ENCODE data around the gene ATAD1.

ATAD1 gene

DNA sequence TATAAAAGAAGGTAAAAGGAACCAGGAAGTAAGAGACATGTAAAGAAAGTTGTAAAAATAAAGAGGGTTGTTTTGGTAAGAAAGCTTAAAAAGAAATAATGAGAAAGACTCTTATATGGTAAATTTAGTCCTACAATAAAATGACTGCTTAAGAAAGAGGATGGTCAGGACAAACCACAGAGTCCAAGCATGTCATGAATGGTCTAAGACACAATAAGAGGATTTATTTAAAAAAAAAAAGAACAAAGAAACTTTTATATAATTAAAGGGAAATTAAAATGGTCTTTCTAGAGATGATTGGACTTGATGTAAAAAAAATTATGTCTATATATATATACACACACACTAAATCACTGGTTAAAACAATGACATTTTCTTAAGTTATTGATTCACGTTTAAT is 18.2 kb downstream of the ATAD1 start:
- ATAC-seq = no peak
- TF ChIP-seq BACH2 (CRISPR knock-in tag; IDR thresholded peaks at IDR 0.05; ENCODE audit: borderline replicate concordance) = no peak
- no peak for TF ChIP-seq TOX (CRISPR knock-in tag; IDR thresholded peaks at IDR 0.05; ENCODE audit: borderline replicate concordance)
- no peak for TF ChIP-seq ISL1 (CRISPR knock-in tag; IDR thresholded peaks at IDR 0.05)
- no peak for TF ChIP-seq RARB (CRISPR knock-in tag; IDR thresholded peaks at IDR 0.05)
- TF ChIP-seq, protein P1, sequence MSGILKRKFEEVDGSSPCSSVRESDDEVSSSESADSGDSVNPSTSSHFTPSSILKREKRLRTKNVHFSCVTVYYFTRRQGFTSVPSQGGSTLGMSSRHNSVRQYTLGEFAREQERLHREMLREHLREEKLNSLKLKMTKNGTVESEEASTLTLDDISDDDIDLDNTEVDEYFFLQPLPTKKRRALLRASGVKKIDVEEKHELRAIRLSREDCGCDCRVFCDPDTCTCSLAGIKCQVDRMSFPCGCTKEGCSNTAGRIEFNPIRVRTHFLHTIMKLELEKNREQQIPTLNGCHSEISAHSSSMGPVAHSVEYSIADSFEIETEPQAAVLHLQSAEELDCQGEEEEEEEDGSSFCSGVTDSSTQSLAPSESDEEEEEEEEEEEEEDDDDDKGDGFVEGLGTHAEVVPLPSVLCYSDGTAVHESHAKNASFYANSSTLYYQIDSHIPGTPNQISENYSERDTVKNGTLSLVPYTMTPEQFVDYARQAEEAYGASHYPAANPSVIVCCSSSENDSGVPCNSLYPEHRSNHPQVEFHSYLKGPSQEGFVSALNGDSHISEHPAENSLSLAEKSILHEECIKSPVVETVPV (CRISPR knock-in tag; IDR thresholded peaks at IDR 0.05) = no peak
- no peak for TF ChIP-seq GLIS3 (CRISPR knock-in tag; IDR thresholded peaks at IDR 0.05)
- TF ChIP-seq ZFP3 (CRISPR knock-in tag; IDR thresholded peaks at IDR 0.05) = no peak
- TF ChIP-seq OSR1 (CRISPR knock-in tag; IDR thresholded peaks at IDR 0.05) = no peak
- TF ChIP-seq, protein P2, sequence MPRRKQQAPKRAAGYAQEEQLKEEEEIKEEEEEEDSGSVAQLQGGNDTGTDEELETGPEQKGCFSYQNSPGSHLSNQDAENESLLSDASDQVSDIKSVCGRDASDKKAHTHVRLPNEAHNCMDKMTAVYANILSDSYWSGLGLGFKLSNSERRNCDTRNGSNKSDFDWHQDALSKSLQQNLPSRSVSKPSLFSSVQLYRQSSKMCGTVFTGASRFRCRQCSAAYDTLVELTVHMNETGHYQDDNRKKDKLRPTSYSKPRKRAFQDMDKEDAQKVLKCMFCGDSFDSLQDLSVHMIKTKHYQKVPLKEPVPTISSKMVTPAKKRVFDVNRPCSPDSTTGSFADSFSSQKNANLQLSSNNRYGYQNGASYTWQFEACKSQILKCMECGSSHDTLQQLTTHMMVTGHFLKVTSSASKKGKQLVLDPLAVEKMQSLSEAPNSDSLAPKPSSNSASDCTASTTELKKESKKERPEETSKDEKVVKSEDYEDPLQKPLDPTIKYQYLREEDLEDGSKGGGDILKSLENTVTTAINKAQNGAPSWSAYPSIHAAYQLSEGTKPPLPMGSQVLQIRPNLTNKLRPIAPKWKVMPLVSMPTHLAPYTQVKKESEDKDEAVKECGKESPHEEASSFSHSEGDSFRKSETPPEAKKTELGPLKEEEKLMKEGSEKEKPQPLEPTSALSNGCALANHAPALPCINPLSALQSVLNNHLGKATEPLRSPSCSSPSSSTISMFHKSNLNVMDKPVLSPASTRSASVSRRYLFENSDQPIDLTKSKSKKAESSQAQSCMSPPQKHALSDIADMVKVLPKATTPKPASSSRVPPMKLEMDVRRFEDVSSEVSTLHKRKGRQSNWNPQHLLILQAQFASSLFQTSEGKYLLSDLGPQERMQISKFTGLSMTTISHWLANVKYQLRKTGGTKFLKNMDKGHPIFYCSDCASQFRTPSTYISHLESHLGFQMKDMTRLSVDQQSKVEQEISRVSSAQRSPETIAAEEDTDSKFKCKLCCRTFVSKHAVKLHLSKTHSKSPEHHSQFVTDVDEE (CRISPR knock-in tag; IDR thresholded peaks at IDR 0.05) = no peak
- no peak for TF ChIP-seq ZNF70 (CRISPR knock-in tag; IDR thresholded peaks at IDR 0.05)
- TF ChIP-seq, protein P3, sequence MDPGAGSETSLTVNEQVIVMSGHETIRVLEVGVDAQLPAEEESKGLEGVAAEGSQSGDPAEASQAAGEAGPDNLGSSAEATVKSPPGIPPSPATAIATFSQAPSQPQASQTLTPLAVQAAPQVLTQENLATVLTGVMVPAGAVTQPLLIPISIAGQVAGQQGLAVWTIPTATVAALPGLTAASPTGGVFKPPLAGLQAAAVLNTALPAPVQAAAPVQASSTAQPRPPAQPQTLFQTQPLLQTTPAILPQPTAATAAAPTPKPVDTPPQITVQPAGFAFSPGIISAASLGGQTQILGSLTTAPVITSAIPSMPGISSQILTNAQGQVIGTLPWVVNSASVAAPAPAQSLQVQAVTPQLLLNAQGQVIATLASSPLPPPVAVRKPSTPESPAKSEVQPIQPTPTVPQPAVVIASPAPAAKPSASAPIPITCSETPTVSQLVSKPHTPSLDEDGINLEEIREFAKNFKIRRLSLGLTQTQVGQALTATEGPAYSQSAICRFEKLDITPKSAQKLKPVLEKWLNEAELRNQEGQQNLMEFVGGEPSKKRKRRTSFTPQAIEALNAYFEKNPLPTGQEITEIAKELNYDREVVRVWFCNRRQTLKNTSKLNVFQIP (CRISPR knock-in tag; IDR thresholded peaks at IDR 0.05; ENCODE audit: borderline replicate concordance, low read depth) = no peak
- TF ChIP-seq CSDC2 (CRISPR knock-in tag; IDR thresholded peaks at IDR 0.05) = no peak
- TF ChIP-seq, protein P4, sequence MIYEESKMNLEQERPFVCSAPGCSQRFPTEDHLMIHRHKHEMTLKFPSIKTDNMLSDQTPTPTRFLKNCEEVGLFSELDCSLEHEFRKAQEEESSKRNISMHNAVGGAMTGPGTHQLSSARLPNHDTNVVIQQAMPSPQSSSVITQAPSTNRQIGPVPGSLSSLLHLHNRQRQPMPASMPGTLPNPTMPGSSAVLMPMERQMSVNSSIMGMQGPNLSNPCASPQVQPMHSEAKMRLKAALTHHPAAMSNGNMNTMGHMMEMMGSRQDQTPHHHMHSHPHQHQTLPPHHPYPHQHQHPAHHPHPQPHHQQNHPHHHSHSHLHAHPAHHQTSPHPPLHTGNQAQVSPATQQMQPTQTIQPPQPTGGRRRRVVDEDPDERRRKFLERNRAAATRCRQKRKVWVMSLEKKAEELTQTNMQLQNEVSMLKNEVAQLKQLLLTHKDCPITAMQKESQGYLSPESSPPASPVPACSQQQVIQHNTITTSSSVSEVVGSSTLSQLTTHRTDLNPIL (CRISPR knock-in tag; IDR thresholded peaks at IDR 0.05; ENCODE audit: low read depth) = no peak
- TF ChIP-seq ESRRG (CRISPR knock-in tag; IDR thresholded peaks at IDR 0.05) = no peak

DNA sequence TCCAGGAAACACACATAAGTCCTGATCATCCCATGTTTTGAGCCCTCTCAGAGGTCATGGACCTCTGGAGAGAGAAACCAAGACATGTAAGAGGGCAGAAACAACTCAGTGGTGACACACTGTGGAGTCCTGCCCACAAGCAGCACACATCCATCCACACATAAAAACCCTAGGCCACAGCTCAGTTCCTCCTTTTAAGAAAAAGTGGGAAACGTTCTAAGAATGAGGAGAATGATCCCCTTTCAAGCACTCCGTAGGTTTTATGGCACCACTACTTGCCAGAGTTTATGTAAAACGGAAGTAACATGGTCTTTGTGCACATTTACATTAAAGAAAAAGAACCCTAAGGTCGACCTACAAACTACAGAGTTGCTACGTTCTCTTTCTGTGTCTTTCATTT is 19.9 kb downstream of the ATAD1 start:
- ATAC-seq = no peak
- TF ChIP-seq ISL1 (CRISPR knock-in tag; IDR thresholded peaks at IDR 0.05) (no peak), ZNF565 (CRISPR knock-in tag; conservative IDR thresholded peaks at IDR 0.05; ENCODE audit: low read depth) (no peak), ZFP3 (CRISPR knock-in tag; IDR thresholded peaks at IDR 0.05) (no peak), GLIS3 (CRISPR knock-in tag; IDR thresholded peaks at IDR 0.05) (no peak)

DNA sequence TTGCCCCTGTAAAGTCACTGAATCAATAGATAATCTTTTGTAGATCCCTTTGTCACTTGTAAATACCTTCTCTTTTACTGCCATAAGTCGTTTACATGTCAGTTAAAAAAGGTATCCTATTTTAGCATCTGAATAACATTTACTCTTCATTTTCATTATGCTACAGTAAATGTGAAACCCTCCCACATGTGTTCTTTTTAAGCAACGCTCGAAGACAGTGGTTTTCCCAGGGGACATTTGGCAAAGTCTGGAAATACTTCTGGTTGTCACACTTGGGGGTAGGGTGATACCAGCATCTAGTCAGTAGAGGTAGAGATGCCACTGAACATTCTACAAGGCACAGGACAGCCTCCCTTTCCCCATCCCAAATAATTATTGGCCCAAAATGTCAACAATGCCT is 23.7 kb downstream of the ATAD1 start:
- ATAC-seq = no peak
- no peak for TF ChIP-seq ZC3H10 (CRISPR knock-in tag; IDR thresholded peaks at IDR 0.05)
- TF ChIP-seq, protein P5, sequence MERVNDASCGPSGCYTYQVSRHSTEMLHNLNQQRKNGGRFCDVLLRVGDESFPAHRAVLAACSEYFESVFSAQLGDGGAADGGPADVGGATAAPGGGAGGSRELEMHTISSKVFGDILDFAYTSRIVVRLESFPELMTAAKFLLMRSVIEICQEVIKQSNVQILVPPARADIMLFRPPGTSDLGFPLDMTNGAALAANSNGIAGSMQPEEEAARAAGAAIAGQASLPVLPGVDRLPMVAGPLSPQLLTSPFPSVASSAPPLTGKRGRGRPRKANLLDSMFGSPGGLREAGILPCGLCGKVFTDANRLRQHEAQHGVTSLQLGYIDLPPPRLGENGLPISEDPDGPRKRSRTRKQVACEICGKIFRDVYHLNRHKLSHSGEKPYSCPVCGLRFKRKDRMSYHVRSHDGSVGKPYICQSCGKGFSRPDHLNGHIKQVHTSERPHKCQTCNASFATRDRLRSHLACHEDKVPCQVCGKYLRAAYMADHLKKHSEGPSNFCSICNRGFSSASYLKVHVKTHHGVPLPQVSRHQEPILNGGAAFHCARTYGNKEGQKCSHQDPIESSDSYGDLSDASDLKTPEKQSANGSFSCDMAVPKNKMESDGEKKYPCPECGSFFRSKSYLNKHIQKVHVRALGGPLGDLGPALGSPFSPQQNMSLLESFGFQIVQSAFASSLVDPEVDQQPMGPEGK (CRISPR knock-in tag; IDR thresholded peaks at IDR 0.05; ENCODE audit: borderline replicate concordance) = no peak
- TF ChIP-seq TOX (CRISPR knock-in tag; IDR thresholded peaks at IDR 0.05; ENCODE audit: borderline replicate concordance) = no peak
- TF ChIP-seq RARB (CRISPR knock-in tag; IDR thresholded peaks at IDR 0.05) = no peak
- no peak for TF ChIP-seq CSDC2 (CRISPR knock-in tag; IDR thresholded peaks at IDR 0.05)
- no peak for TF ChIP-seq ESRRG (CRISPR knock-in tag; IDR thresholded peaks at IDR 0.05)
- no peak for TF ChIP-seq SNAI2 (CRISPR knock-in tag; IDR thresholded peaks at IDR 0.05)

DNA sequence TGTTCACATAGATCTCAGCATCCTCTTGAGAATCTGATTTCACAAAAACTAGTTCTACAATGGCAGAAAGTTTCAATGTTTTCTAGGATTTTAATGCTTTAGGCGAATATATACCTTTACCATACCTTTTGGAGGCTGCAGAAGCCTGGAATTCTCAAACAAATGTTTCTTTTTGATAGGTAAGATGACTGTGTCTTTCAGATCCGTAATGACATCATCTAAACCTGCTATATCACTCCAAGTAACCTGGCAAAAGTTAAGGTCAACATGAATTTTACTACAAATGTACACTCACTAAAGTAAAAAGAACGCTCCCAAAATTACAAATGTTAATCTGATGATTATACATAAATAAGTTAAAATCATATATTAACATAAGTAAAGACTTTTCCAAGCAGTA is 27.8 kb downstream of the ATAD1 start:
- no peak for TF ChIP-seq ARNTL (CRISPR knock-in tag; IDR thresholded peaks at IDR 0.05; ENCODE audit: borderline replicate concordance, low read depth)
- no peak for TF ChIP-seq ISL1 (CRISPR knock-in tag; IDR thresholded peaks at IDR 0.05)
- no peak for TF ChIP-seq PPARA (CRISPR knock-in tag; IDR thresholded peaks at IDR 0.05; ENCODE audit: borderline replicate concordance)
- TF ChIP-seq BACH2 (CRISPR knock-in tag; IDR thresholded peaks at IDR 0.05; ENCODE audit: borderline replicate concordance) = no peak
- no peak for TF ChIP-seq TCF4 (CRISPR knock-in tag; IDR thresholded peaks at IDR 0.05; ENCODE audit: borderline replicate concordance)
- no peak for TF ChIP-seq SNAI2 (CRISPR knock-in tag; IDR thresholded peaks at IDR 0.05)
- no peak for TF ChIP-seq ZFP30 (CRISPR knock-in tag; IDR thresholded peaks at IDR 0.05)
- no peak for TF ChIP-seq ESRRG (CRISPR knock-in tag; IDR thresholded peaks at IDR 0.05)
- no peak for TF ChIP-seq ZC3H10 (CRISPR knock-in tag; IDR thresholded peaks at IDR 0.05)
- TF ChIP-seq GLIS3 (CRISPR knock-in tag; IDR thresholded peaks at IDR 0.05) = no peak
- TF ChIP-seq CSDC2 (CRISPR knock-in tag; IDR thresholded peaks at IDR 0.05) = no peak
- ATAC-seq = no peak

All from SK-N-SH treated with all-trans-retinoic acid at 6 μM for 48 hours (cell line).